Panc1 (cell line): Measurements from ENCODE around the gene PLXNA2.

Source experiments
- CTCF ChIP-seq: fragments of 450-650 bp; IDR thresholded peaks from 2 replicates; pipeline ENCODE4 v1.5.1; 2017; ENCODE audit warnings: mild to moderate bottlenecking
- POLR2AphosphoS5 ChIP-seq: IDR thresholded peaks from 2 replicates; pipeline ENCODE4 v1.6.1; 2012; ENCODE audit warnings: mild to moderate bottlenecking, low read depth, low read length, moderate library complexity

- TF ChIP-seq CTCF (no peak), POLR2AphosphoS5 (no peak)
Measured at GRCh38 chr1:208239473-208240381, 4.5 kb downstream of the PLXNA2 start.
